GM19238 (cell line): ENCODE data around the gene CNR1.

Experiments
- DNase-seq: peaks from one replicate; pipeline ENCODE4 v3.0.0; 2011; ENCODE audit warnings: low spot score; ENCODE audit not compliant: insufficient read length

CNR1 gene

GRCh38 chr6:88144637-88145297 is 21.4 kb downstream of the CNR1 start:
- DNase-seq = no peak

DNA sequence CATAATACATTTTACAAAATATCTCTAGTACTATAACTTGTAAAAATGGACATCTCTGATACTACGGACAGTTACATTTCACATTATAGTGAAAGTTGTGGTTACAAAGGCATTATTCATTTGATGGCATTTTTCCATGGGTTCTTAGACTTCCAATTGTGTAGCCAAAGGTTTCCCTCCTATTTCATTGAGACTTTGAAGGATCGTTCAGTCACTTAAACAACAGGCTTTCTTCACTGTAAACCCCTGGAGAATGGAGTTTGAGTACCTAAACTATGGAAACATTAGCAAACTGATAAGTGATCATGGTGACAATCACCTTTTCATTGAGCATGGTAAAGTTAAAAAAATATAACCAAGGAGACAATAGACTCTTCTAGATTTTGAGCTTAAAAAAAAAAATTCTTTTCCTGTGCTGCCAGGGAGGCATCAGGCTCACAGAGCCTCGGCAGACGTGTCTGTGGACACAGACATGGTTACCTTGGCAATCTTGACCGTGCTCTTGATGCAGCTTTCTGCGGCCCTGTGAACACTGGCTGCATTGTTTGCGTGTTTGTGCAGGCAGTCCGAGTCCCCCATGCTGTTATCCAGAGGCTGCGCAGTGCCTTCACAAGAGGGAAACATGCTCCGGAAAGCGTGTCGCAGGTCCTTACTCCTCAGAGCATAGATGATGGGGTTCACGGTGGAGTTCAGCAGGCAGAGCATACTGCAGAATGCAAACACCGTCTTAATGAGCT is 22.6 kb downstream of the CNR1 start:
- no peak for DNase-seq

DNA sequence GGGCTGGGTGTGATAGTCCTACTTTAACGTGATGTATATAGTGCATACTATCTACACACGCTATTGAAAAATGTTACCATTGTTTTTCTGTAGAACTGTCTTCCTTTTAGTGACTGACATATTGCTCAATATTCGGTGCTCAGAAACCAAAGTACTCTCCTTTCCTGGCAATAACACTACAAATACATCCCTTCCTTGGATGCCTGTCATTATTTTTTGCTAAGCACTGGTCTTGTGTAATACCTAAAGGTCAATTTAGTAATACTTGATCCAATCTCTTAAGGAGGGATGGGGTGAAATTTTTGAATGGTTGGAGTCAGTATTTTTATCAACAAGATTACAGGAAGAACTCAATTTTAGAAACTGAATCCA is 23.9 kb downstream of the CNR1 start:
- DNase-seq = no peak

- peak; percentile 41 for DNase-seq
Observed at GRCh38 chr6:88141561-88142296, 24.4 kb downstream of the CNR1 start.

- DNase-seq = no peak
Observed at GRCh38 chr6:88137915-88138314, 28.2 kb downstream of the CNR1 start.

DNA sequence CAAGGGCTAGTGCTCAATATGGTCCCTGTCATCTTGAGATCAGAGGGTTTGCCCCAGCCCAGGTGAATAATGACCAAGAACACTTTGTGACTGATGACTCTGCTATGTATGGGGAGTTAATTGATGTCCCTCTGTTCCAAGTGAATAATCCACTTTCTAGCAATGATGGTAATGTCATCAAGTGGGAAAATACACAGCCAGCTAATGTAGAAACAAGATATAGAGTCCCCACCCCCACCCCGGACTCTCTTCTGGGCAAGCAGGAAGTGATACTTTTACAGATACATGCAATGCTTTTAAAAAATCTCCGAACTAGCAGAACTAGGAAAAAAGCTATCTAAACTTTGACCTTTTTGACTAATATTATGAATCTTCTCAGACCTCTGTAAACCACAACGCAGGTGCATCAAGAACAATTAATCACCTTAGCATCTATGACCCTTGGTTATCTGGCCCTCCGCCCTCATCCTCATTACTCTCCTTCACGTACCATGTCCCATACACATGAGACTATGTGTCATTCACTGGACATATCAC is 30.5 kb downstream of the CNR1 start:
- DNase-seq = no peak

DNA sequence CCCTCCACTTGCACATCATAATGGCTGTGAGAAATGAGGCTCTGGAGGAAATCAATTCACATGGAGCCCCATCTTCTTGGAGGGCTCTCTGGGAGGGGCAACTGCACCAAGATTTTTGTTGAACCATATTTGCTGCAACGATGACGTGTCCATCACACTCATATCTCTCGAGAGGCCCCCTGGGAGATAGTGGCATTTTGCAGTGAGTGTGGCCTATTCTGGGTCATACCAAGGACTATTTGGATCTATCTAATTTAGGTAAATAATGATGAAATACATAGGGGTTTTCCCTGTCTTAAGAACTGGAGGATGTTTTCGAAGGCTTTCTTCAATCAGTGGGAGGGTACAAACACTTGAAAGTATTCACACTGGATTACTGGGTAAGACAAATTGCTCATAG is 31.6 kb downstream of the CNR1 start:
- DNase-seq = no peak

GRCh38 chr6:88133718-88134117 is 32.4 kb downstream of the CNR1 start:
- no peak for DNase-seq

DNA sequence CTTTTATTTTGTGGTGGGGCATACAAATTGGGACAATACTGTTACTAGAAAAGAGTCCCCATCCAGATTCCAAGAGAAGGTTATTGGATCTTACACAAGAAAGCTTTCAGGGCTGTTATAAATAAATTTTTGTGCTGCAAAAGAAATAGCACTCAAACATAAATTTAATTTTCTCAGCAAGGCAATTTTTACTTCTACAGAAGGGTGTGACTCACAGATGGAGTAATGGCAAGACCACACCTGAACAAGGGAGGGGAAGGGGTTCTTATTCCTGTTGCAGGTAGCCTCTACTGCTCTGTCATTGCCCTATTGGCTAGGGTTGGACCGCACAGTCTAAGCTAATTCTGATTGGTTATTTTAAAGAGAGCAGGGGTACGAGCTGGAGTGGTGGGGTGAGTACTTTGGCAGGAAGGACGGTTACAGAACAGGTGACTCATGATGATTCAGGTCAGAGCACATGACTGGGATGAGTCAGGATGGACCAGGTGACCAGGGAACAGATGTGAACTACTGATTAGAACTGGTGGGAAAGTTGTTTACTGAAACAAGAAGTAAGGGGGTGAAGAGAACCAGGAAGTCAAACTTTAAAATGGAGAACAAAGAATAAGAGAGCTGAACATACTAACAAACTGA is 41.1 kb downstream of the CNR1 start:
- DNase-seq = no peak

DNA sequence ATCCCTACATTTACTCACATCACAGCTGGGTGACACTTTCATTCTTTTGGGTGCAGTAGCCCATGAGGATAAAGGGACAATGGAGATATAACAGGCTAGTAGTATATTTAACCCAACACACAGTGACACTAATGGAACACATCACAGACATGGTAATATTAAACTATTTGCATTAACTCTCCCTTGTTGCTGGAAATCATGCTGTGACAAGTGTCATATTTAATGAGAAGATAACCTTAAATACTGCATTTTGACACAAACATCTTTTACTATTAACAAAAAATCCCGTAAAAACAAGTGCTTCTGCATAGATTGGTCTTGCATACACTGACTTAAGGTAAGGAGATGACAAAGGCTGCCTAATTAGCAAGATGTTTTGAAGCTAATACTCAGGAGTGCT is 45.5 kb downstream of the CNR1 start:
- no peak for DNase-seq

DNA sequence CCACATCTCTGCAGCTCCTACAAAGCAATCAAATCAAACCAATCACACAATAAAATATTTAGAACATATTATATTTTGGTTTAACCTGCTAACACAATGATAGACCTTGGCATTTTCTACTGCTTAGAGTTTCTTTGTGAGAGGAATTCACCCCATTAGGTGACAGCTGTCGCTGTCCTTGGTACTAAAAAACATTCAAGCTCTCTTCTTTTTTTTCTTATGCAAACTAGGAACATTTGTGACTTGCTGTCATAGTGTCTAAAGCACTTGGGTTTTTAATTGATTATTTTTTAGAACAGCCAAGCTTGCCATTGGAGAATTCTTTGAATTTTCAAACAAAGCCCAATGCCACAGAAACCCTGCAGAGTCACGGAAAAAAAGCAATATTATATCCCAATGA is 46.4 kb downstream of the CNR1 start:
- no peak for DNase-seq

DNA sequence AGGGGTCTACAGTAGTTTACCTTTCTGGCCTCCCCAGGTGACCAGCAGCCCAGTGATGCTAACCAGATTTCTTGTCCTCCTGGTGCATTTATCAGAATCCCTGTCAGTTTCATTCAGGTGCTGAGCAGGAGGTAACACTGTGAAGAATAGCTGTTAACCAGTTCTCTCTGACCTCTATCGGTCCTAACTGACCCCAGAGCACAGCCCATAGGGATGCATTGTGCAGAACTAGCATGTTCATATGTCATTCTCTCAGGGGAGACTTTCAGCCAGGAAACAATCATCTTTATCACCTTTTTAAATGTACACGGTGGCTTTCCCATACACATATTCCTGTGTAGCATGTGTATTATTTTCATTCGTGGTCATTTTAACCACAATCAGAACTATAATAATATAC is 49.9 kb downstream of the CNR1 start:
- DNase-seq = no peak

GRCh38 chr6:88115307-88115706 is 50.8 kb downstream of the CNR1 start:
- no peak for DNase-seq

GRCh38 chr6:88114838-88115237 is 51.3 kb downstream of the CNR1 start:
- no peak for DNase-seq

DNA sequence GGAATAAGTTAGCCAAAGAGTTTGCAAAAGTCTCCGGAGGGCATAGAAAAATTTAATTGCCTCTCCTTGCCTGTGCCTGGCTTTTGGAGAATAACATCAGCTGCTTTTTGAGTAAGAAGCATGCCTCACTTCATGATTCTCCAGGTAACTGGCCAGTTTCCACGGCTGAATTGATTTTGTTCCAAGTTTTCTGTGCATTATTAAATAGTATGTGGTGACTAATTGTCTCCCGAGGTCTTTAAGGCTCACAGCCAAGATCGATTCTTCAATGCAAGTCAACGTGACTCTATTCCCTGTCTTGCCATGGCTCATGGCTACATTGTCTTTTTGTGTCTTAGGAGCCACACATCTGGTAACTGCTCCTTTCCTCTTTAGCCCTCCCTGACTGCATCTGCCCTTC is 54.2 kb downstream of the CNR1 start:
- no peak for DNase-seq

DNA sequence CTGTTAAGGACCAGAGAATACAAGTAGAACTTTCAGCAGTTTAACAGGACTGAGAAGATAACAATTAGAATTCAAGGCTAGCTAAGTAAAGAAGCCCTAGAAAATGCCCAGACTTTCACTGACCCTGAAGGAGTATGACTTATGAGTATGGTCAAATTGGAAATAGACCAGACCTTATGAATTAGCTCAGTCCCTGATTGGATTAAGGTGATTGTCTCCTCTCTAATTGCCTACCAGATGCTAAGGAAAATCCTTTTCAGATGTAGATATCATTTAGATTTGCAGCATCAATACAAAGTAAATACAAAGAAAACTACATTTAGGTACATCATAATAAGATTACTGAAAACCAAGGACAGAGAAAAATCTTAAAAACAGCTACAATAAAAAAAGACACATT is 58.9 kb downstream of the CNR1 start:
- DNase-seq = no peak

- no peak for DNase-seq
Observed at GRCh38 chr6:88105741-88106340, 60.3 kb downstream of the CNR1 start.
